Breast epithelium (tissue), 3 donors: Measurements from ENCODE around the gene KCNQ2.

Experiments
- CTCF ChIP-seq, 3 donors: fragments of 450-650 bp; IDR thresholded peaks; one replicate each; pipeline ENCODE4 v1.5.1; 2016 to 2017; ENCODE audit warnings: antibody characterized with exemption in 3 of 3, mild to moderate bottlenecking in 3 of 3, moderate library complexity in 3 of 3
- POLR2A ChIP-seq: fragments of 450-650 bp; IDR thresholded peaks from one replicate; pipeline ENCODE4 v1.6.1; 2016; ENCODE audit warnings: antibody characterized with exemption, mild to moderate bottlenecking, moderate library complexity

- peak; percentile 62 to 73 (median 69) for TF ChIP-seq CTCF (IDR thresholded peaks at IDR 0.05)
- TF ChIP-seq POLR2A = no peak
Measured at GRCh38 chr20:63434599-63435378, 37.7 kb downstream of the KCNQ2 start.
